Thoracic aorta (tissue), 2 donors: Measurements from ENCODE around the gene APOB. TPM values are rescaled to one million over a fixed set of nuclear protein-coding genes. Genes with fewer than 3 reads are reported as not detected.

Experiments
- ATAC-seq: fragments of 150-250 bp; one replicate; pipeline ENCODE4 v1.8.0; 2017; ENCODE audit warnings: low read depth; ENCODE audit not compliant: insufficient number of reproducible peaks, low FRiP score
- DNase-seq: peaks from one replicate; pipeline ENCODE4 v3.0.0-alpha.2; 2020; ENCODE audit warnings: low spot score
- H3K27ac ChIP-seq, 2 donors: fragments of 200-600 bp; sonication (generic); 1 replicate in 1 of 2; 2 replicates in 1 of 2; pipeline ENCODE4 v1.5.1; 2016; ENCODE audit warnings: mild to moderate bottlenecking in 2 of 2, moderate library complexity in 2 of 2
- H3K27me3 ChIP-seq: fragments of 200-600 bp; sonication (generic); replicated peaks from 2 replicates; pipeline ENCODE4 v1.6.0; 2016; ENCODE audit warnings: mild to moderate bottlenecking; ENCODE audit not compliant: insufficient read depth
- H3K36me3 ChIP-seq: fragments of 200-600 bp; sonication (generic); one replicate; pipeline ENCODE4 v1.5.1; 2016
- H3K4me1 ChIP-seq, 2 donors: fragments of 200-600 bp; sonication (generic); 1 replicate in 1 of 2; 2 replicates in 1 of 2; pipeline versions ENCODE4 v1.5.1 to v1.6.0; 2016; ENCODE audit warnings: low read depth in 2 of 2, mild to moderate bottlenecking in 1 of 2; ENCODE audit not compliant: control insufficient read depth in 1 of 2
- H3K4me3 ChIP-seq: fragments of 200-600 bp; sonication (generic); 2 replicates; pipeline ENCODE4 v1.5.1; 2016; ENCODE audit warnings: mild to moderate bottlenecking
- H3K9me3 ChIP-seq: fragments of 200-600 bp; sonication (generic); 2 replicates; pipeline ENCODE4 v1.5.1; 2016
- total RNA-seq, 2 donors: library from RNA; depleted of rRNA; stranded (reverse); fragments of >200 nt; gene quantifications; one replicate each; pipeline versions ENCODE4 v1.1.0 to v1.2.3, GENCODE V29; 2016
- TF ChIP-seq, protein P1 (sequence below): fragments of 200-600 bp; sonication (generic); IDR thresholded peaks from one replicate; pipeline ENCODE4 v1.5.1; 2019; ENCODE audit warnings: antibody characterized with exemption

The APOB gene
- total RNA-seq, 2 donors from 2014 or later: 4.7 to 6.1 TPM

DNA sequence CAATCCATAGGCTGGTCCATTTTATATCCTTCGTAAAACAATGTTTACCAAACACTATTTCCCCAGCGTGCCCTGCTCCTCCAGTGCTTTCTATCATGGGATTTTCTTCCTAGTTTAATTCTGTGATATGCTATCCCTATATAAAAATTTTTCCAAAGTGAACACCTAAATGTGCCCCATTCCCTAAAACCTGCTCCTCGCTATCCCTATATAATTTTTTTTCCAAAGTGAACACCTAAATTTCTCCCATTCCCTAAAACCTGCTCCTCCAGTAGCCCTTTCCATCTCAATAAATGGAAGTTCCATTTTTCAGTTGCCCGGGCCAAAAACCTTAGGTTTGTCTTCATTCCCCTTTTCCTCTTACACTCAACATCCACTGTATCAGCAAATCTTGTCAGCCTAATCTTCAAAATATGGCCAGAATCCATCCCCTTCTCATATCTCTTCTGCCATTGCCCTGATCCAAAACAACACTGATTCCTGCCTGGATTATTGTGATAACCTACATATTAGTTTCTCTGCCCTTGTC is 26.1 kb downstream of the APOB start:
- TF ChIP-seq, protein P1, sequence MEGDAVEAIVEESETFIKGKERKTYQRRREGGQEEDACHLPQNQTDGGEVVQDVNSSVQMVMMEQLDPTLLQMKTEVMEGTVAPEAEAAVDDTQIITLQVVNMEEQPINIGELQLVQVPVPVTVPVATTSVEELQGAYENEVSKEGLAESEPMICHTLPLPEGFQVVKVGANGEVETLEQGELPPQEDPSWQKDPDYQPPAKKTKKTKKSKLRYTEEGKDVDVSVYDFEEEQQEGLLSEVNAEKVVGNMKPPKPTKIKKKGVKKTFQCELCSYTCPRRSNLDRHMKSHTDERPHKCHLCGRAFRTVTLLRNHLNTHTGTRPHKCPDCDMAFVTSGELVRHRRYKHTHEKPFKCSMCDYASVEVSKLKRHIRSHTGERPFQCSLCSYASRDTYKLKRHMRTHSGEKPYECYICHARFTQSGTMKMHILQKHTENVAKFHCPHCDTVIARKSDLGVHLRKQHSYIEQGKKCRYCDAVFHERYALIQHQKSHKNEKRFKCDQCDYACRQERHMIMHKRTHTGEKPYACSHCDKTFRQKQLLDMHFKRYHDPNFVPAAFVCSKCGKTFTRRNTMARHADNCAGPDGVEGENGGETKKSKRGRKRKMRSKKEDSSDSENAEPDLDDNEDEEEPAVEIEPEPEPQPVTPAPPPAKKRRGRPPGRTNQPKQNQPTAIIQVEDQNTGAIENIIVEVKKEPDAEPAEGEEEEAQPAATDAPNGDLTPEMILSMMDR: no peak
- Histone ChIP-seq H3K36me3 (no peaks in the 10 kb centered on the region), H3K27ac (no peak overlapping the region), H3K4me3 (no peak overlapping the region), H3K27me3 (no peaks in the 10 kb centered on the region), H3K4me1 (no peaks in the 10 kb centered on the region), H3K9me3 (no peaks in the 10 kb centered on the region)
- no peak for DNase-seq
- ATAC-seq: no peak

DNA sequence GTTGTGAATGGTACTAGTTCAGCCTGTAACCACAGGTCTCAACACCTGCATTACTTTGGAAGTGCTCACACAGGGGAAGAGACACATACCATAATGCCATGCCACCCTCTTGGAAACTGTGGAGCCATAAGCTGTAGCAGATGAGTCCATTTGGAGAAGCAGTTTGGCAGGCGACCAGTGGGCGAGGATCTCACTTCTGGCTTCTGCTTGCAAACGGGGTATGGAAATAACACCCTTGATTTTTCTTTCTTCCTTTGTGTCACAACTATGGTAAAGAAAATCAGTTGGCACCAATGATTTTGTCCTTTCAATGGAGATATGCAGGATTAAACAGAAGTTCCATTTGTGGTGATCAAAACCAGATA is 28.6 kb downstream of the APOB start:
- Histone ChIP-seq H3K4me1 (no peaks in the 10 kb centered on the region), H3K9me3 (no peaks in the 10 kb centered on the region), H3K27me3 (no peaks in the 10 kb centered on the region), H3K36me3 (peaks cover 3% of the 10 kb centered on the region), H3K4me3 (no peak overlapping the region), H3K27ac (no peak overlapping the region)
- TF ChIP-seq, protein P1: no peak
- no peak for ATAC-seq
- DNase-seq: no peak

DNA sequence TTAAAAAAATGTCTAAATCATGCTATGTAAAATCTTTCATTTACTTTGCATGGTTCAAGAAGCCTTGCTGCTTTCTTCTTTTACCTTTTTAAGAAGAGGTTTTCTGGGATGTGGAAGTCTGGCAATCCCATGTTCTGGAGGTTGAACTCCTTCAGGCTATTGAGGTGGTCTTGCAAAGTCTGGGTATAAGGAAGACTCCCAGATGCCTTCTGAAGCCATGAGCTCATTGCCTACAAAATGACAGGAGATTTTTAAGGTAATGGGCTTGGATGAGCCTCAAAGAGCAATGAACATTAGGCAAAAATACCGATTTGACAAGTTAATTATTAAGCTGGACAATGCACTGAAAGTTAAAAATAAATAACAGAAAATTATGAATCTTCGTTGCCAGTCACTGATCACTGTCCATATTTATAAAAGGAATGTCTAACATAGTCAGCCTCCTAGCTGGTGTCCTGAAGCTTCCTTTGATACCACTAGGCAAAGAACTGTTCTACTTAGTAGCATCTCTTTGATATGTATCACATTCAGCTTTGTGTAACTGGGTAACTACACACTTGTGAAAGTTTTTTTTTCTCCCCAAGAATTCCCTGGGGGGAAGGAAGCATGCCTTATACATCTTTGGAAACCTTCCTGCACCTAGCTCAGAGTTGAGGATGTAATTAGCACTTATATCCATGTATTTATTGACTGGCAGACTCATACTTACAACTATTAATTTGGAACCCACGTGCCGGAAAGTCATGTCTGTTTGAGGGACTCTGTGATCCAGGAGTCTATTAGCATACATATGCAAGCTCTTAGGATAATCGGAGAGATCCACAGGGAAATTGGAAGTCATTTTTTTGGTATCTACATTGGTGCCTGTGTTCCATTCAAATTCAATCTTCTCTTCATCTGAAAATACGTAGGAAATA is 29.3 kb downstream of the APOB start:
- Histone ChIP-seq H3K36me3 (peaks cover 3% of the 10 kb centered on the region), H3K27me3 (no peaks in the 10 kb centered on the region), H3K27ac (no peak overlapping the region), H3K4me3 (no peak overlapping the region), H3K4me1 (no peaks in the 10 kb centered on the region), H3K9me3 (no peaks in the 10 kb centered on the region)
- DNase-seq (no peak), ATAC-seq (no peak)
- TF ChIP-seq, protein P1: no peak

DNA sequence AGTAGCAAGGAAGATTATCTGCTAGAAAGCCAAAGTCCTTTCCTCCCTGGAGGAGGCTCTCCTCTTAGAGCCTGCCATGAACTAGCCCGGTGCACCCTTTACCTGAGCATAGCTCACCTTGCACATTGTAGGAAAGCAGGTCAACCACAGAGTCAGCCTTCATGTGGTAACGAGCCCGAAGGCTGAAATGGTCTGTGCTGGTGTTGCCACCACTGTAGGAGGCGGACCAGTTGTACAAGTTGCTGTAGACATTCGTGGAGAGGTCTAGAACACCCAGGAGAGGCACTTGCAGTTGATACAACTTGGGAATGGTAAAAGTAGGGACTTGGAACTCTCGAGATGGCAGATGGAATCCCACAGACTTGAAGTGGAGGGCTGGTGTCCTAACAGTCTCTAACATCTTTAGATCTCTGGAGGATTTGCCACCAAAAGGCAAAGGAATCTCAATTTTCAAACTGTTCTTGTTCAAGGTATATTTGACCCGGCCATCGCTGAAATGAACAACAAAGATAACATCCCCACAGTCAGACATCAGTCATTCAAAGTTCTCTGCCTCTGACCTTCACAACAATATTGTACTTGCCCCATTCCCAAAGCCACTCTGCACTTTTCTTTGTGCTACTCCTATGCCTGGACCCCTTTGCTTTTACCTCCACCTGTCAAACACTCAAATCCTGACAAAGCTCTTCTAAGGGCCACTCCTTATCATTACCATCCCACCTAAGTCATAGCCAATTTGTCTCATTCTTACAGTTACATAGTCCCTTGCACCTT is 30.6 kb downstream of the APOB start:
- H3K27me3 ChIP-seq: no peaks in the 10 kb centered on the region
- ATAC-seq (no peak), DNase-seq (no peak)
- TF ChIP-seq, protein P1: no peak
- peaks cover 3% of the 10 kb centered on the region for H3K36me3 ChIP-seq
- H3K4me3 ChIP-seq: no peak overlapping the region
- no peak overlapping the region for H3K27ac ChIP-seq
- H3K4me1 ChIP-seq: no peaks in the 10 kb centered on the region
- H3K9me3 ChIP-seq: no peaks in the 10 kb centered on the region

DNA sequence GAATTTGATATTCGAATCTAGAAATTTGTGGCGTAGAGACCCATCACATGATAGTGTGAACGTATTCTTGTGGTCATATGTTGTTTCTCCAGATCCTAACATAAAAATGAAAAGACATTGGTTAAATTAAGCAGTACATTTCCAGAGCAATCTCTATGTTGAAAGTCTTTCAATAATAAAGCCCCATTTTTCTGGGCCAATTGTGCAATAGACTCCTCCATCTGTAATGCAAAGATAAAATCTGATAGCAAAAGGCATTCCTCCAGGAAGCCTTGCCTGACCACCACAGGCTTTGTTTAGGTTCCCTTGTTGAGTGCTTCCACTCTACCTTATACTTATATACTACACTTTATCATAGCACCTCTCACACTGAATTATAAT is 31.3 kb downstream of the APOB start:
- no peak for ATAC-seq
- peaks cover 3% of the 10 kb centered on the region for H3K36me3 ChIP-seq
- H3K27me3 ChIP-seq: no peaks in the 10 kb centered on the region
- TF ChIP-seq, protein P1: no peak
- no peak overlapping the region for H3K27ac ChIP-seq
- DNase-seq: no peak
- H3K4me1 ChIP-seq: no peaks in the 10 kb centered on the region
- no peak overlapping the region for H3K4me3 ChIP-seq
- H3K9me3 ChIP-seq: no peaks in the 10 kb centered on the region
